Large intestine (tissue), 3 donors: ENCODE measurements around the gene TP63. TPM values are rescaled to one million over a fixed set of nuclear protein-coding genes. Genes with fewer than 3 reads are reported as not detected.

Experiments
- DNase-seq, 2 donors: peaks; one replicate each; pipeline versions ENCODE4 v3.0.0 to v3.0.0-alpha.2; 2013
- H3K27ac ChIP-seq: one replicate; pipeline ENCODE4 v1.5.1; 2013; ENCODE audit warnings: low read length
- H3K27me3 ChIP-seq: 2 replicates; pipeline ENCODE4 v1.6.1; 2013; ENCODE audit warnings: low read length; ENCODE audit not compliant: control insufficient read depth, insufficient read depth
- H3K36me3 ChIP-seq: 2 replicates; pipeline ENCODE4 v1.6.1; 2013; ENCODE audit warnings: low read length; ENCODE audit not compliant: control insufficient read depth, insufficient read depth
- H3K4me1 ChIP-seq: one replicate; pipeline ENCODE4 v1.6.1; 2013; ENCODE audit warnings: low read length; ENCODE audit not compliant: control insufficient read depth, insufficient read depth
- H3K4me3 ChIP-seq: one replicate; pipeline ENCODE4 v1.5.1; 2013; ENCODE audit warnings: low read length
- H3K9me3 ChIP-seq: one replicate; pipeline ENCODE4 v1.6.1; 2013; ENCODE audit warnings: mild to moderate bottlenecking, low read depth, low read length, moderate library complexity; ENCODE audit not compliant: control insufficient read depth
- WGBS: methylation state at CpG from one replicate; pipeline ENCODE4 v1.1.5; 2013; ENCODE audit warnings: low lambda C conversion rate; ENCODE audit not compliant: insufficient coverage; 5-methylcytosine and 5-hydroxymethylcytosine counted together
- polyA plus RNA-seq: library from polyadenylated mRNA; unstranded; fragments of 120-200 nt; gene quantifications from one replicate; pipeline ENCODE4 v1.2.1, GENCODE V29; 2013

TP63 gene
- polyA plus RNA-seq, 1 donor: 0.07 TPM

- Histone ChIP-seq H3K9me3 (no peaks in the 10 kb centered on the region), H3K27ac (no peak overlapping the region), H3K4me1 (no peaks in the 10 kb centered on the region), H3K4me3 (no peak overlapping the region), H3K36me3 (no peaks in the 10 kb centered on the region), H3K27me3 (no peaks in the 10 kb centered on the region)
- WGBS: 100% methylated on average over 1 of the region's 4 CpGs
- no peak for DNase-seq
Observed at GRCh38 chr3:189677667-189678066, 46.5 kb downstream of the TP63 start.

GRCh38 chr3:189680723-189681122 is 49.5 kb downstream of the TP63 start:
- no peak overlapping the region for H3K4me3 ChIP-seq
- no peaks in the 10 kb centered on the region for H3K9me3 ChIP-seq
- no peak for DNase-seq
- H3K27ac ChIP-seq: no peak overlapping the region
- no peaks in the 10 kb centered on the region for H3K4me1 ChIP-seq
- H3K36me3 ChIP-seq: no peaks in the 10 kb centered on the region
- no peaks in the 10 kb centered on the region for H3K27me3 ChIP-seq

GRCh38 chr3:189683546-189684255 is 52.5 kb downstream of the TP63 start:
- Histone ChIP-seq H3K27ac (no peak overlapping the region), H3K9me3 (no peaks in the 10 kb centered on the region), H3K27me3 (no peaks in the 10 kb centered on the region), H3K4me3 (no peak overlapping the region), H3K4me1 (no peaks in the 10 kb centered on the region), H3K36me3 (no peaks in the 10 kb centered on the region)
- DNase-seq: no peak
- WGBS: no CpG with 5 or more reads among the region's 3 CpGs

GRCh38 chr3:189684317-189684716 is 53.1 kb downstream of the TP63 start:
- H3K9me3 ChIP-seq: no peaks in the 10 kb centered on the region
- H3K27ac ChIP-seq: no peak overlapping the region
- no peaks in the 10 kb centered on the region for H3K4me1 ChIP-seq
- no peak overlapping the region for H3K4me3 ChIP-seq
- no CpG with 5 or more reads among the region's 2 CpGs for WGBS
- no peaks in the 10 kb centered on the region for H3K27me3 ChIP-seq
- H3K36me3 ChIP-seq: no peaks in the 10 kb centered on the region
- DNase-seq: no peak

GRCh38 chr3:189685291-189685690 is 54.1 kb downstream of the TP63 start:
- Histone ChIP-seq H3K27me3 (no peaks in the 10 kb centered on the region), H3K27ac (no peak overlapping the region), H3K36me3 (no peaks in the 10 kb centered on the region), H3K9me3 (no peaks in the 10 kb centered on the region), H3K4me1 (no peaks in the 10 kb centered on the region), H3K4me3 (no peak overlapping the region)
- WGBS: 71% methylated on average over 1 of the region's 1 CpG
- DNase-seq: no peak

GRCh38 chr3:189685860-189686259 is 54.7 kb downstream of the TP63 start:
- no peaks in the 10 kb centered on the region for H3K36me3 ChIP-seq
- no peaks in the 10 kb centered on the region for H3K27me3 ChIP-seq
- no peak overlapping the region for H3K4me3 ChIP-seq
- H3K4me1 ChIP-seq: no peaks in the 10 kb centered on the region
- no peak overlapping the region for H3K27ac ChIP-seq
- no CpG with 5 or more reads among the region's 2 CpGs for WGBS
- no peak for DNase-seq
- no peaks in the 10 kb centered on the region for H3K9me3 ChIP-seq

GRCh38 chr3:189687475-189687874 is 56.3 kb downstream of the TP63 start:
- Histone ChIP-seq H3K4me1 (no peaks in the 10 kb centered on the region), H3K4me3 (no peak overlapping the region), H3K9me3 (no peaks in the 10 kb centered on the region), H3K36me3 (no peaks in the 10 kb centered on the region), H3K27ac (no peak overlapping the region), H3K27me3 (no peaks in the 10 kb centered on the region)
- 87% methylated on average over 2 of the region's 4 CpGs for WGBS
- DNase-seq: no peak

- no peaks in the 10 kb centered on the region for H3K27me3 ChIP-seq
- H3K36me3 ChIP-seq: no peaks in the 10 kb centered on the region
- no CpG with 5 or more reads among the region's 1 CpG for WGBS
- H3K9me3 ChIP-seq: no peaks in the 10 kb centered on the region
- H3K27ac ChIP-seq: no peak overlapping the region
- no peak overlapping the region for H3K4me3 ChIP-seq
- H3K4me1 ChIP-seq: no peaks in the 10 kb centered on the region
- no peak for DNase-seq
Observed at GRCh38 chr3:189688262-189688661, 57.1 kb downstream of the TP63 start.

GRCh38 chr3:189689625-189690024 is 58.4 kb downstream of the TP63 start:
- DNase-seq: no peak
- Histone ChIP-seq H3K4me1 (no peaks in the 10 kb centered on the region), H3K4me3 (no peak overlapping the region), H3K9me3 (no peaks in the 10 kb centered on the region), H3K27me3 (no peaks in the 10 kb centered on the region), H3K36me3 (no peaks in the 10 kb centered on the region), H3K27ac (no peak overlapping the region)

GRCh38 chr3:189690237-189690636 is 59.0 kb downstream of the TP63 start:
- no CpG with 5 or more reads among the region's 1 CpG for WGBS
- Histone ChIP-seq H3K36me3 (no peaks in the 10 kb centered on the region), H3K9me3 (no peaks in the 10 kb centered on the region), H3K27me3 (no peaks in the 10 kb centered on the region), H3K4me3 (no peak overlapping the region), H3K27ac (no peak overlapping the region), H3K4me1 (no peaks in the 10 kb centered on the region)
- no peak for DNase-seq

GRCh38 chr3:189690672-189691071 is 59.5 kb downstream of the TP63 start:
- no CpG with 5 or more reads among the region's 2 CpGs for WGBS
- no peak overlapping the region for H3K27ac ChIP-seq
- no peaks in the 10 kb centered on the region for H3K4me1 ChIP-seq
- DNase-seq: no peak
- no peaks in the 10 kb centered on the region for H3K36me3 ChIP-seq
- H3K9me3 ChIP-seq: no peaks in the 10 kb centered on the region
- no peaks in the 10 kb centered on the region for H3K27me3 ChIP-seq
- no peak overlapping the region for H3K4me3 ChIP-seq
